H9 (cell line): ENCODE results near the gene CD68. TPM values are rescaled to one million over a fixed set of nuclear protein-coding genes. Genes with fewer than 3 reads are reported as not detected.

ENCODE experiments used
- DNase-seq: peaks from one replicate; pipeline ENCODE4 v3.0.0-alpha.2; 2017
- H2AFZ ChIP-seq: one replicate; pipeline ENCODE4 v1.6.1; 2013; ENCODE audit warnings: mild to moderate bottlenecking, low read length, control low read depth, moderate library complexity
- H2AK5ac ChIP-seq: 2 replicates; pipeline ENCODE4 v1.6.1; 2013; ENCODE audit warnings: low read length, control low read depth, mixed read lengths; ENCODE audit not compliant: insufficient read length
- H2BK120ac ChIP-seq: one replicate; pipeline ENCODE4 v1.6.1; 2013; ENCODE audit warnings: low read depth, mild to moderate bottlenecking, low read length, control low read depth, inconsistent platforms; ENCODE audit not compliant: poor library complexity, severe bottlenecking
- H2BK12ac ChIP-seq: 2 replicates; pipeline ENCODE4 v1.6.1; 2013; ENCODE audit warnings: low read length, control low read depth, mixed read lengths, low read depth; ENCODE audit not compliant: insufficient read length
- H2BK15ac ChIP-seq: 2 replicates; pipeline ENCODE4 v1.6.1; 2013; ENCODE audit warnings: low read depth, low read length, control low read depth
- H2BK20ac ChIP-seq: one replicate; pipeline ENCODE4 v1.6.1; 2013; ENCODE audit warnings: low read depth, mild to moderate bottlenecking, low read length, control low read depth, inconsistent platforms; ENCODE audit not compliant: poor library complexity, severe bottlenecking
- H2BK5ac ChIP-seq: 2 replicates; pipeline ENCODE4 v1.6.1; 2013; ENCODE audit warnings: low read length, control low read depth, mixed read lengths; ENCODE audit not compliant: insufficient read length
- H3K14ac ChIP-seq: 2 replicates; pipeline ENCODE4 v1.6.1; 2013; ENCODE audit warnings: low read length, control low read depth; ENCODE audit not compliant: insufficient read depth
- H3K18ac ChIP-seq: 2 replicates; pipeline ENCODE4 v1.6.1; 2013; ENCODE audit warnings: low read depth, mild to moderate bottlenecking, mixed read lengths, low read length, control low read depth; ENCODE audit not compliant: insufficient read length
- H3K23ac ChIP-seq: 2 replicates; pipeline ENCODE4 v1.6.1; 2013; ENCODE audit warnings: low read length, control low read depth, mixed read lengths, low read depth; ENCODE audit not compliant: insufficient read length
- H3K23me2 ChIP-seq: 2 replicates; pipeline ENCODE4 v1.6.1; 2013; ENCODE audit warnings: low read depth, mild to moderate bottlenecking, mixed read lengths, low read length, control low read depth; ENCODE audit not compliant: insufficient read length, poor library complexity, severe bottlenecking
- H3K27ac ChIP-seq: 2 replicates; pipeline ENCODE4 v1.5.1; 2013; ENCODE audit warnings: low read length, control low read depth, mixed read lengths, low read depth; ENCODE audit not compliant: insufficient read length
- H3K27me3 ChIP-seq: 2 replicates; pipeline ENCODE4 v1.6.1; 2013; ENCODE audit warnings: low read length, control low read depth, inconsistent platforms; ENCODE audit not compliant: insufficient read depth
- H3K4ac ChIP-seq: 2 replicates; pipeline ENCODE4 v1.6.1; 2013; ENCODE audit warnings: low read depth, mild to moderate bottlenecking, control low read depth, inconsistent platforms, low read length, moderate library complexity
- H3K4me1 ChIP-seq: 2 replicates; pipeline ENCODE4 v1.6.1; 2013; ENCODE audit warnings: low read length, control low read depth, inconsistent platforms; ENCODE audit not compliant: insufficient read depth
- H3K4me2 ChIP-seq: 2 replicates; pipeline ENCODE4 v1.6.1; 2013; ENCODE audit warnings: low read length, control low read depth, mixed read lengths; ENCODE audit not compliant: insufficient read length, insufficient read depth
- H3K56ac ChIP-seq: 2 replicates; pipeline ENCODE4 v1.6.1; 2013; ENCODE audit warnings: low read depth, mild to moderate bottlenecking, mixed read lengths, low read length, control low read depth; ENCODE audit not compliant: insufficient read length
- H3K79me1 ChIP-seq: 2 replicates; pipeline ENCODE4 v1.6.1; 2013; ENCODE audit warnings: low read depth, mild to moderate bottlenecking, moderate library complexity, low read length, control low read depth, inconsistent platforms; ENCODE audit not compliant: insufficient read depth, poor library complexity, severe bottlenecking
- H3K79me2 ChIP-seq: 2 replicates; pipeline ENCODE4 v1.6.1; 2013; ENCODE audit warnings: low read length, control low read depth, inconsistent platforms; ENCODE audit not compliant: insufficient read depth
- H3K9ac ChIP-seq: 2 replicates; pipeline ENCODE4 v1.6.1; 2013; ENCODE audit warnings: low read length, control low read depth, mixed read lengths; ENCODE audit not compliant: insufficient read length; ENCODE audit errors: extremely low read depth
- H3K9me3 ChIP-seq: one replicate; pipeline ENCODE4 v1.6.1; 2013; ENCODE audit warnings: low read depth, low read length, inconsistent platforms; ENCODE audit not compliant: control insufficient read depth
- H3T11ph ChIP-seq: one replicate; pipeline ENCODE4 v1.6.1; 2013; ENCODE audit warnings: mild to moderate bottlenecking, low read length, control low read depth, inconsistent platforms
- H4K20me1 ChIP-seq: one replicate; pipeline ENCODE4 v1.6.1; 2013; ENCODE audit not compliant: control insufficient read depth, insufficient read length, insufficient read depth
- H4K5ac ChIP-seq: 2 replicates; pipeline ENCODE4 v1.6.1; 2013; ENCODE audit warnings: low read depth, mild to moderate bottlenecking, mixed read lengths, low read length, control low read depth; ENCODE audit not compliant: insufficient read length
- H4K8ac ChIP-seq: replicated peaks from 2 replicates; pipeline ENCODE4 v1.6.1; 2013; ENCODE audit warnings: low read length, control low read depth, mixed read lengths, low read depth; ENCODE audit not compliant: insufficient read length
- H4K91ac ChIP-seq: 2 replicates; pipeline ENCODE4 v1.6.1; 2013; ENCODE audit warnings: low read depth, mild to moderate bottlenecking, moderate library complexity, mixed read lengths, low read length, control low read depth; ENCODE audit not compliant: insufficient read length
- H3K27ac Mint-ChIP-seq, 3 experiments: 2 replicates in 2 of 3; 3 replicates in 1 of 3; pipeline ENCODE4 v1.8.0; 2020 to 2021; ENCODE audit warnings: mixed read lengths in 3 of 3, mild to moderate bottlenecking in 1 of 3, moderate library complexity in 1 of 3
- H3K27me3 Mint-ChIP-seq: 2 replicates; pipeline ENCODE4 v1.8.0; 2021; ENCODE audit warnings: low read depth, mild to moderate bottlenecking, moderate library complexity, mixed read lengths
- H3K36me3 Mint-ChIP-seq, 3 experiments: 2 replicates in 2 of 3; 3 replicates in 1 of 3; pipeline ENCODE4 v1.8.0; 2020 to 2021; ENCODE audit warnings: low read depth in 3 of 3, mixed read lengths in 3 of 3; ENCODE audit not compliant: insufficient read depth in 1 of 3
- H3K4me1 Mint-ChIP-seq, 2 experiments: 2 replicates each; pipeline ENCODE4 v1.8.0; 2020; ENCODE audit warnings: mixed read lengths in 2 of 2
- H3K4me3 Mint-ChIP-seq, 2 experiments: 2 replicates in 1 of 2; 3 replicates in 1 of 2; pipeline ENCODE4 v1.8.0; 2020 to 2021; ENCODE audit warnings: mild to moderate bottlenecking in 2 of 2, mixed read lengths in 2 of 2, moderate library complexity in 1 of 2
- H3K9me3 Mint-ChIP-seq, 2 experiments: 2 replicates in 1 of 2; 3 replicates in 1 of 2; pipeline ENCODE4 v1.8.0; 2020; ENCODE audit warnings: mild to moderate bottlenecking in 2 of 2, mixed read lengths in 2 of 2, moderate library complexity in 1 of 2
- CTCF ChIP-seq: fragments of 200-600 bp; sonication (generic); conservative IDR thresholded peaks from 3 replicates; pipeline ENCODE4 v1.8.0; 2021; ENCODE audit warnings: antibody characterized with exemption, mild to moderate bottlenecking
- WGBS: extraction: QIAGEN DNeasy Blood & Tissue Kit; methylation state at CpG from one replicate; pipeline ENCODE4 v1.1.7; 2013; ENCODE audit warnings: missing lambda C conversion rate, low lambda C conversion rate, mixed read lengths; ENCODE audit not compliant: insufficient read length; ENCODE audit errors: extremely low coverage; 5-methylcytosine and 5-hydroxymethylcytosine counted together
- total RNA-seq: library from RNA; stranded (reverse); gene quantifications from 2 replicates; pipeline ENCODE4 v1.2.1, GENCODE V29; 2021

Gene CD68
- total RNA-seq, 1 experiment from 2014 or later = 0.42 TPM

- Histone ChIP-seq H3K23me2 (peaks cover 5% of the 10 kb centered on the region), H3K4ac (no peak overlapping the region), H3K27ac (no peak overlapping the region), H3K18ac (no peak overlapping the region), H3K79me1 (peaks cover 2% of the 10 kb centered on the region), H4K20me1 (no peaks in the 10 kb centered on the region), H2AFZ (no peak overlapping the region), H4K91ac (no peak overlapping the region), H2BK20ac (no peak overlapping the region), H4K5ac (no peak overlapping the region), H2BK15ac (no peak overlapping the region), H3K4me1 (peaks cover 4% of the 10 kb centered on the region; the same call in 1 of the 2 replicates), H2BK12ac (no peak overlapping the region), H3K56ac (no peak overlapping the region), H3K14ac (no peak overlapping the region), H2AK5ac (no peak overlapping the region), H2BK120ac (no peak overlapping the region), H3K4me2 (no peak overlapping the region), H3T11ph (no peak overlapping the region), H4K8ac (no peak overlapping the region), H3K9ac (no peak overlapping the region), H3K79me2 (peaks cover 21% of the 10 kb centered on the region; the same call in 1 of the 2 replicates), H3K9me3 (no peaks in the 10 kb centered on the region), H3K27me3 (no peaks in the 10 kb centered on the region), H3K23ac (no peak overlapping the region), H2BK5ac (no peak overlapping the region)
- Mint-ChIP-seq H3K27me3 (peaks cover 8% of the 10 kb centered on the region), H3K36me3 (peaks cover 54 to 88% (median 77%) of the 10 kb centered on the region in 3 experiments), H3K9me3 (peaks cover 3 to 7% of the 10 kb centered on the region in 2 experiments; a peak in 3 of 5 replicates), H3K4me3 (peak overlapping the region in 1 of 2 experiments; percentile 60; a peak in 2 of 5 replicates), H3K4me1 (peaks cover 22 to 25% of the 10 kb centered on the region in 2 experiments), H3K27ac (peak overlapping the region in 2 of 3 experiments; percentile 23 to 25; a peak in 3 of 7 replicates)
- no CpG with 5 or more reads among the region's 10 CpGs for whole genome bisulfite sequencing
- no peak for DNase-seq
- no peak for TF ChIP-seq CTCF
These were observed 9.1 kb upstream of the CD68 start for GRCh38 chr17:7570351-7570750.
